IMR-90 (cell line): ENCODE measurements around the gene PPP1R10. TPM values are rescaled to one million over a fixed set of nuclear protein-coding genes. Genes with fewer than 3 reads are reported as not detected.

ENCODE experiments used
- ATAC-seq: fragments of 200-7000 bp; cut with Tn5 transposase; 2 replicates; pipeline ENCODE4 v1.9.1; 2020; ENCODE audit warnings: low read depth, mild to moderate bottlenecking, moderate library complexity
- BruUV-seq: library from RNA; stranded (reverse); fragments of 400-500 nt; replicated peaks from 2 replicates; lab custom pipeline; 2021; lab: Mats Ljungman, UMichigan
- CTCF ChIA-PET: fragments of 300-600 bp; formaldehyde crosslinking; extraction: SDS; loops from one replicate; lab custom pipeline; 2021; ENCODE audit warnings: antibody characterized with exemption; lab: Yijun Ruan, JAX
- POLR2A ChIA-PET: fragments of 300-600 bp; sonication (Branson Sonifier 250); formaldehyde crosslinking; loops from one replicate; lab custom pipeline; 2022; ENCODE audit warnings: antibody characterized with exemption; ENCODE audit not compliant: unreplicated experiment; lab: Charles Lee
- DNase-seq: peaks from one replicate; pipeline ENCODE4 v3.0.0; 2013
- H2AFZ ChIP-seq: replicated peaks from 2 replicates; pipeline ENCODE3; 2013; ENCODE audit warnings: low read length, mild to moderate bottlenecking; ENCODE audit not compliant: poor library complexity
- H2AK5ac ChIP-seq: 2 replicates; pipeline ENCODE4 v1.6.1; 2013; ENCODE audit warnings: low read depth, low read length, inconsistent platforms
- H2AK9ac ChIP-seq: replicated peaks from 2 replicates; pipeline ENCODE3; 2013; ENCODE audit warnings: mild to moderate bottlenecking, low read depth, low read length, moderate library complexity; ENCODE audit not compliant: poor library complexity
- H2BK120ac ChIP-seq: 2 replicates; pipeline ENCODE4 v1.6.1; 2013; ENCODE audit warnings: low read depth, low read length, inconsistent platforms
- H2BK15ac ChIP-seq: 3 replicates; pipeline ENCODE4 v1.6.1; 2013; ENCODE audit warnings: low read depth, low read length, inconsistent platforms
- H2BK20ac ChIP-seq: 2 replicates; pipeline ENCODE4 v1.6.1; 2013; ENCODE audit warnings: low read depth, mild to moderate bottlenecking, inconsistent platforms, low read length, moderate library complexity
- H2BK5ac ChIP-seq: 2 replicates; pipeline ENCODE4 v1.6.1; 2013; ENCODE audit warnings: mild to moderate bottlenecking, low read depth, low read length, inconsistent platforms; ENCODE audit not compliant: poor library complexity, severe bottlenecking
- H3K14ac ChIP-seq: replicated peaks from 2 replicates; pipeline ENCODE4 v1.6.1; 2013; ENCODE audit warnings: low read depth, low read length, inconsistent platforms
- H3K18ac ChIP-seq: 2 replicates; pipeline ENCODE4 v1.6.1; 2013; ENCODE audit warnings: low read depth, low read length, control low read depth
- H3K23ac ChIP-seq: 2 replicates; pipeline ENCODE4 v1.6.1; 2013; ENCODE audit warnings: low read depth, low read length, inconsistent platforms
- H3K27ac ChIP-seq: 2 replicates; pipeline ENCODE4 v1.5.1; 2013; ENCODE audit warnings: mild to moderate bottlenecking, control low read depth, low read length; ENCODE audit not compliant: insufficient read depth
- H3K27me3 ChIP-seq: 2 replicates; pipeline ENCODE4 v1.6.1; 2013; ENCODE audit warnings: low read length; ENCODE audit not compliant: control insufficient read depth, insufficient read depth
- H3K36me3 ChIP-seq: 2 replicates; pipeline ENCODE4 v1.6.1; 2013; ENCODE audit warnings: low read length, mixed read lengths; ENCODE audit not compliant: control insufficient read depth, insufficient read depth
- H3K4ac ChIP-seq: 2 replicates; pipeline ENCODE4 v1.6.1; 2013; ENCODE audit warnings: low read depth, low read length, inconsistent platforms
- H3K4me1 ChIP-seq: 2 replicates; pipeline ENCODE4 v1.6.1; 2013; ENCODE audit warnings: low read length, mixed read lengths; ENCODE audit not compliant: control insufficient read depth, insufficient read depth
- H3K4me2 ChIP-seq: 2 replicates; pipeline ENCODE4 v1.6.1; 2013; ENCODE audit warnings: low read depth, mild to moderate bottlenecking, control low read depth, low read length, moderate library complexity
- H3K4me3 ChIP-seq: 2 replicates; pipeline ENCODE4 v1.5.1; 2013; ENCODE audit warnings: low read depth, mild to moderate bottlenecking, control low read depth, low read length, moderate library complexity; ENCODE audit not compliant: insufficient read depth
- H3K56ac ChIP-seq: 2 replicates; pipeline ENCODE4 v1.6.1; 2013; ENCODE audit warnings: low read length, inconsistent platforms; ENCODE audit not compliant: insufficient read depth; ENCODE audit errors: extremely low read depth
- H3K79me1 ChIP-seq, 2 experiments: 2 replicates each; pipeline ENCODE4 v1.6.1; 2013; ENCODE audit warnings: low read length in 2 of 2, inconsistent platforms in 1 of 2, low read depth in 1 of 2
- H3K9ac ChIP-seq: 2 replicates; pipeline ENCODE4 v1.6.1; 2013; ENCODE audit warnings: low read depth, low read length, control low read depth
- H3K9me1 ChIP-seq: 2 replicates; pipeline ENCODE4 v1.6.1; 2013; ENCODE audit warnings: low read length, inconsistent platforms; ENCODE audit not compliant: insufficient read depth
- H3K9me3 ChIP-seq: 2 replicates; pipeline ENCODE4 v1.6.1; 2013; ENCODE audit warnings: low read length; ENCODE audit not compliant: control insufficient read depth, insufficient read depth
- H4K20me1 ChIP-seq: 2 replicates; pipeline ENCODE4 v1.6.1; 2013; ENCODE audit warnings: low read length, inconsistent platforms; ENCODE audit not compliant: insufficient read depth
- H4K5ac ChIP-seq: 2 replicates; pipeline ENCODE4 v1.6.1; 2013; ENCODE audit warnings: mild to moderate bottlenecking, low read depth, low read length, control low read depth
- H4K8ac ChIP-seq, 2 experiments: 2 replicates each; pipeline ENCODE4 v1.6.1; 2013; ENCODE audit warnings: low read depth in 2 of 2, low read length in 2 of 2, control low read depth in 1 of 2, inconsistent platforms in 1 of 2
- H4K91ac ChIP-seq: 2 replicates; pipeline ENCODE4 v1.6.1; 2013; ENCODE audit warnings: low read depth, low read length, inconsistent platforms; ENCODE audit not compliant: insufficient read depth
- BHLHE40 ChIP-seq: fragments of 150-350 bp; IDR thresholded peaks from 2 replicates; pipeline ENCODE4 v1.6.1; 2016; ENCODE audit warnings: mild to moderate bottlenecking, low read depth, low read length
- CHD1 ChIP-seq: IDR thresholded peaks from 2 replicates; pipeline ENCODE4 v1.6.1; 2012; ENCODE audit warnings: low read depth, low read length, improper control_type of control experiment
- MAFK ChIP-seq: IDR thresholded peaks from 2 replicates; pipeline ENCODE4 v1.6.1; 2012; ENCODE audit warnings: low read depth, low read length, improper control_type of control experiment
- MXI1 ChIP-seq: IDR thresholded peaks from 2 replicates; pipeline ENCODE4 v1.6.1; 2012; ENCODE audit warnings: low read depth, mild to moderate bottlenecking, low read length, moderate library complexity, borderline replicate concordance
- RCOR1 ChIP-seq: IDR thresholded peaks from 2 replicates; pipeline ENCODE4 v1.6.1; 2012; ENCODE audit warnings: mild to moderate bottlenecking, low read length, improper control_type of control experiment; ENCODE audit not compliant: insufficient replicate concordance
- RFX5 ChIP-seq: IDR thresholded peaks from 2 replicates; pipeline ENCODE4 v1.8.0; 2012; ENCODE audit warnings: low read depth, mild to moderate bottlenecking, low read length, moderate library complexity
- WGBS, 2 experiments: methylation state at CpG; one replicate each; pipeline versions ENCODE4 v1.1.5 to v1.1.7; 2013; ENCODE audit warnings: missing lambda C conversion rate in 2 of 2; ENCODE audit not compliant: insufficient read length in 1 of 2; ENCODE audit errors: extremely low coverage in 2 of 2; 5-methylcytosine and 5-hydroxymethylcytosine counted together
- dilution Hi-C: fragments of 300-500 bp; cut with HindIII; formaldehyde crosslinking; loops from one replicate; pipeline ENCODE4 v1.14.3; 2018; ENCODE audit warnings: low sequenced_read_pairs; ENCODE audit not compliant: unreplicated experiment
- in situ Hi-C: fragments of 300-500 bp; cut with MboI; formaldehyde crosslinking; loops from 3 replicates; pipeline ENCODE4 v1.14.3; 2019; ENCODE audit warnings: low sequenced_read_pairs, inconsistent platforms, mixed read lengths
- intact Hi-C: fragments of 100-400 bp; cut with micrococcal nuclease; formaldehyde crosslinking; loops from 2 replicates; pipeline ENCODE4 v1.10.0; 2022
- polyA plus RNA-seq, 3 experiments: library from polyadenylated mRNA; depleted of rRNA; stranded (reverse); fragments of >200 nt; gene quantifications; 2 replicates each; pipeline ENCODE4 v1.2.3, GENCODE V29; 2012; ENCODE audit warnings: low replicate concordance in 1 of 3
- total RNA-seq: library from RNA; depleted of rRNA; stranded (reverse); fragments of >200 nt; gene quantifications from 2 replicates; pipeline ENCODE4 v1.2.3, GENCODE V29; 2012
- TF ChIP-seq, protein P1 (sequence below): fragments of 150-350 bp; IDR thresholded peaks from 2 replicates; pipeline ENCODE4 v1.6.1; 2017; ENCODE audit warnings: mild to moderate bottlenecking, antibody characterized with exemption, low read length, low read depth

The PPP1R10 gene
- total and polyA plus RNA-seq, 2 of the 4 experiments (the other 2 are of a cell fraction): 18.8 to 21.2 TPM

DNA sequence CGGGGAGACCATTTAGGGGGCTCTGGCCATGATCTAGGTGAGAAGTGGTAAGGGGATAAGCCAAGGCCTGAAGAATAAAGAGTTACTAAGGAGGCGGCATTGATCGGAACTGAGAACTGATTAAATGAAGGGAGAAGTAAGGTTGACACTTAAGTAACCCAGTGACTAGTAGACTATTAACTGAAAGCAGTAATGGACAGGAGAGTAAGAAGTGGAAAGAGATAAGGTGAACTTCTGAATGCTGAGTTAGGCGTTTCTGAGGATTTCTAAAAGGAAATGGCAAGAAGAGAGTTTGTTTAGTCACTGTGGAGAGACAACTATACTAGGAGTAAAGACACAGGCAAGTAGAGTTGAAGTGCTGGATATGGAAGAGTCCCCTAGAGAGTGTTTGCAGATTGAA, 43.9 kb downstream of the PPP1R10 start:
- H3K4ac ChIP-seq: no peak overlapping the region
- no peak overlapping the region for H3K23ac ChIP-seq
- ChIA-PET CTCF (no interaction called here), POLR2A (no interaction called here)
- no peak for ATAC-seq
- H2AFZ ChIP-seq: no peak overlapping the region
- H2BK15ac ChIP-seq: no peak overlapping the region
- H3K9me1 ChIP-seq: peaks cover 5% of the 10 kb centered on the region
- H3K27me3 ChIP-seq: no peaks in the 10 kb centered on the region
- no peak overlapping the region for H4K8ac ChIP-seq
- H2AK5ac ChIP-seq: no peak overlapping the region
- H4K20me1 ChIP-seq: peaks cover 53% of the 10 kb centered on the region
- H3K14ac ChIP-seq: no peak overlapping the region
- BruUV-seq: no TSS peak
- no peak overlapping the region for H3K56ac ChIP-seq
- no peak overlapping the region for H2BK20ac ChIP-seq
- peaks cover 14% of the 10 kb centered on the region for H3K36me3 ChIP-seq
- H2BK5ac ChIP-seq: no peak overlapping the region
- H4K91ac ChIP-seq: no peak overlapping the region
- in situ Hi-C loops: no loop called here
- no peak overlapping the region for H2BK120ac ChIP-seq
- no peak for DNase-seq
- dilution Hi-C loops: no loop called here
- no peak overlapping the region for H3K4me2 ChIP-seq
- no peak overlapping the region for H4K5ac ChIP-seq
- H3K79me1 ChIP-seq: peaks cover 32 to 59% of the 10 kb centered on the region in 2 experiments
- no peaks in the 10 kb centered on the region for H3K9me3 ChIP-seq
- no peak overlapping the region for H2AK9ac ChIP-seq
- H3K4me1 ChIP-seq: peaks cover 3% of the 10 kb centered on the region
- H3K4me3 ChIP-seq: no peak overlapping the region
- intact Hi-C loops: no loop called here
- no peak overlapping the region for H3K9ac ChIP-seq
- no peak overlapping the region for H3K27ac ChIP-seq
- H3K18ac ChIP-seq: no peak overlapping the region
- WGBS, 2 experiments: 91% methylated on average over 4 of the region's 4 CpGs; no CpG with 5 or more reads in 1 of the 2 experiments
- TF ChIP-seq MXI1 (no peak), CHD1 (no peak), MAFK (no peak), RCOR1 (no peak), BHLHE40 (no peak), RFX5 (no peak)
- TF ChIP-seq, protein P1, sequence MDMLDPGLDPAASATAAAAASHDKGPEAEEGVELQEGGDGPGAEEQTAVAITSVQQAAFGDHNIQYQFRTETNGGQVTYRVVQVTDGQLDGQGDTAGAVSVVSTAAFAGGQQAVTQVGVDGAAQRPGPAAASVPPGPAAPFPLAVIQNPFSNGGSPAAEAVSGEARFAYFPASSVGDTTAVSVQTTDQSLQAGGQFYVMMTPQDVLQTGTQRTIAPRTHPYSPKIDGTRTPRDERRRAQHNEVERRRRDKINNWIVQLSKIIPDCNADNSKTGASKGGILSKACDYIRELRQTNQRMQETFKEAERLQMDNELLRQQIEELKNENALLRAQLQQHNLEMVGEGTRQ: no peak
